Measurements from ENCODE around the gene EYS.
"Not testable (repeated sequence)": the region's sequence is repeated elsewhere in the genome, so short reads cannot be mapped to it uniquely, and the experiment has no call there.

EYS gene

GRCh38 chr6:63862486-63863198, 1844.4 kb downstream of the EYS start:
- DNase-seq: no peak

- DNase-seq: no peak
These were observed 1847.5 kb downstream of the EYS start for GRCh38 chr6:63859528-63859927.

- DNase-seq: no peak
These were observed 1848.3 kb downstream of the EYS start for GRCh38 chr6:63858691-63859090.

- DNase-seq: no peak
These were observed 1850.8 kb downstream of the EYS start for GRCh38 chr6:63856271-63856670.

- DNase-seq: no peak
These were observed 1862.7 kb downstream of the EYS start for GRCh38 chr6:63844287-63844686.

GRCh38 chr6:63839485-63839884, 1867.5 kb downstream of the EYS start:
- no peak for DNase-seq

DNA sequence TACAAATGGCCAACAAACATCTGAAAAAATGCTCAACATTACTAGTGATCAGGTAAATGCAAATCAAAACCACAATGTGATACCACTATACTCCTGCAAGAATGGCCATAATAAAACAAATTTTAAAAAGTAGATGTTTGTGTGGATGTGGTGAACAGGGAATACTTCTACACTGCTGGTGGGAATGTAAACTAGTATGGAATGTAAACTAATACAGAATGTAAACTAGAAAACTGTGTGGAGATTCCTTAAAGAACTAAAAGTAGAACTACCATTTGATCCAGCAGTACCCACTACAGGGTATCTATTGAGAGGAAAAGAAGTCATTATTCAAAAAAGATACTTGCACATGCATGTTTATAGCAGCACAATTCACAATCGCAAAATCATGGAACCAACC, 1878.3 kb downstream of the EYS start:
- not testable (repeated sequence) for DNase-seq

DNA sequence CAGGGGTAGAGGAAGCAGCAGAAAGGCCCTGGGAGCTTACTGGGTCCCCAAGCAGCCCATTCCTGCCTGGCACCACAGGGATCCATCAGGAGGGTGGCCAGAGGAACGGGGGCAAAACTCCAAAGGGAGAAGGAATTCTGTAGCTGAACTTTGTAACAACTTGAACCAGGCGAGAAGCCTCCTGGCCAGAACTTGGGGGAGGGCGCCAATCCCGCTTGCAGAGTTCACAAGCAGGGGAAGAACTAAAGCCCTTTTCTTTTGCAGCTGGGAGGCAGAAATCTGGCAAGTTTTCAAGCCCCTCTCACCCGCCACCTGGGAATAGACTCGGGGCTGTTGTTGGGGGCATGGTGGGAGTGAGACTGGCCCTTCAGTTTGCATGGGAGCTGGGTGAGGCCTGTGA, 1882.3 kb downstream of the EYS start:
- no peak for DNase-seq

GRCh38 chr6:63821442-63821841, 1885.6 kb downstream of the EYS start:
- DNase-seq: no peak

DNA sequence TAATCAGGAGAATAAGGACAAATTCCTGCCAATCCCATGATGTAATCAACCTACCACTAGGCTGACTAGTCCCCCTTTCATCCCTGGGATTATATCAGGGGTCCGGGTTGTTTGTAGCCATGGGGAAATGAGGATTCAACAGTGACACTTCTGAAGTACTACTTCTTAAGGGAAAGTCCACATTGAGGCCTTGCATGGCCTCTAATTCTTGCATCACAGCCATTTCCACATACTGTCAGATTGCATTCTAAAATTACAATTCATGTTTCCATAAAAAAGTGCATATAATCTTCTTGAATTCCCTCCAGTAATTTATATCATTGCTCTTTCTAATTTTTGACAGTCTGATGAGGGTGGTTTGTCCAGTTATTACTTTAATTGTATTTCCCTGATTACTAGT, 1887.2 kb downstream of the EYS start:
- no peak for DNase-seq

GRCh38 chr6:63817492-63818050, 1889.5 kb downstream of the EYS start:
- DNase-seq: no peak

DNA sequence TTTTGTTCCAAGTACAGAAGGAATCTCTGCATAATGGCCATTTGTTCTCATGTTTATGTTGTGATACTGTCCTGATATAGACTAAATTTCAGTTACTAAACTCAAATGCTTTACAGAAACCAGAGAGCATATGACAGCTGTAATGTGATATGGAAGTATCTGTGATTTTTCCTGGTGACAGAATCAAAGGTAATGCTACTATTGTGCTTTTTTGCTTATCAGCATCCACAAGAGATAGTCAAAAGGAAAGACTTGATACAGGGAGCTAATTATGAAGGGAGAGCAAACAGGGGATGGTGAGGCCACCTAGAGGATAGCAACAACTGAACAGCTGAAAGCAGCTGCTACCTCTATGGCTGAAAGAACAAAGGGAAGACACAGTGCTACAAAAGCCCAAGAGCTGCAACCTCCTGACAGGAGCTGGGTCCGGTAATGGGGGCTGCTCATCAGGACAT, 1890.0 kb downstream of the EYS start:
- DNase-seq: no peak

DNA sequence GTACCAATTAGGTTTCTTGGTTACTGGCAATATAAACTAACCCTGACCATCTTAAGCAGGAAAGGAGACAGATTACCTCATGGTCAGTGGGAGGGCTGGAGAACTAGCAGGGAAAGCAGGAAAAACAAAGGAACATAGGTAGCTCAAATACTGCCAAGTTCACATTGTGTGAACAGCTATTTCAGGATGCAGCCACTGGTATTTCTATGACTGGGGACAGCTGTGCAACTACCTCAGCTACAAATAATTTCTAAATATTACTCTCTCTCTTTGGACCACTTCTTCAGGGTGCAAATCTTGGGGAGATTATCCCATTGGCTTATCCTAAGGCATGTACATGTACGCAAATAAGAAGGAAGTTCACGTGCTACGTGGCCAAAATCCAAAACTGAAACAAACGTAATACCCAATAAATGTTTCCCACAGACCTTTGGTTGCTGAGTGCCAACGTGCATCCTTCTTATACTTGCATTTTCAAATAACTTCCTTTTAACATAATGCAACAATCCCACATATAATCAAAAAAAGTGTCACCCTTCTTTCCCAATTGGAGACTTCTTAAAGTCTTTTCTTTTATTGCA, 1890.5 kb downstream of the EYS start:
- no peak for DNase-seq

- no peak for DNase-seq
These were observed 1892.6 kb downstream of the EYS start for GRCh38 chr6:63814459-63814858.

DNA sequence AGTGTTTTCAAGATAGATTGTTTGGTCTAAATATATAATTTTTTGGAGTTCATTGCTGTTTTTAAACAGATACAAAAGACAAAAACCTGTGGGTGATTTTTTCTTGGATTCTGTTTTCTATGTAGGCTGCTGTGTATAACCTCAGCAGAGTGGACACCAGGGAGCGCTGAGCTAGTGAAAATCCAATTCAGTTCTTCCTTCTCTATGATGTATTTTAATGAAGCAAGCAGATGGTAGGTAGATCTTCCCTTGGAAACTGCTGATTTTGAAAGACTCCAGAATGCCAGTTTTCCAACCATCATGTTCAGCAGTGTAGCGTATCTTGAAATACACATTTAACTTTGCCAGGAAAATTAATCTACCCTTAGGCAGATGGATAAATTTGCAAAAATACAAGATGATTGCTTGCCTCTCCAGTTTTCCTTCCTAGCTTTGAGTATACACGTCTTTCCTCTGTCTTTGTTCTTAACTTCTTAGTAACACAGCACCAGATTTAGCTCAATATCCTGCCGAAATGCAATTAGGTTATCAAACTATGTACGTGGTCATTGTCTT, 1893.4 kb downstream of the EYS start:
- DNase-seq: no peak

- DNase-seq: no peak
These were observed 1898.5 kb downstream of the EYS start for GRCh38 chr6:63808576-63808975.

DNA sequence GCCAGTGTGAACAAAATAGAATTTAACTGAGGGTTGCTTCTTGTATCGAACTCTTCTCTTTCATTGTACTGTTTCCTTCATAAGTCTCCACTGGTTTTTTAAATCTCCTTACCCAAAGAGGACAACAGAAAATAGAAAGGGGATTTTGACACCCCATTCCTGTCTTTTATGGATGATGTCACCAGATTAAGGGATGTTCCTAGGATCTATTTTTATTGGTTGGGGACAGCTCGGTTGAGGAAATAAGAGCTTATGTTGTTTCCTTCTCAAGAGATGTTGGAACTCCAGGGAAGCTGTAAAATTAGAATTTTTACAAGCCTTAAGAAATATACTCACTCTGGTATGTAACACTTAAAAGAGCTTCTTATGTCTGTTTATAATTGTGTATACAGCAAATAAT, 1900.0 kb downstream of the EYS start:
- DNase-seq: no peak

GRCh38 chr6:63806573-63806913, 1900.5 kb downstream of the EYS start:
- DNase-seq: no peak

DNA sequence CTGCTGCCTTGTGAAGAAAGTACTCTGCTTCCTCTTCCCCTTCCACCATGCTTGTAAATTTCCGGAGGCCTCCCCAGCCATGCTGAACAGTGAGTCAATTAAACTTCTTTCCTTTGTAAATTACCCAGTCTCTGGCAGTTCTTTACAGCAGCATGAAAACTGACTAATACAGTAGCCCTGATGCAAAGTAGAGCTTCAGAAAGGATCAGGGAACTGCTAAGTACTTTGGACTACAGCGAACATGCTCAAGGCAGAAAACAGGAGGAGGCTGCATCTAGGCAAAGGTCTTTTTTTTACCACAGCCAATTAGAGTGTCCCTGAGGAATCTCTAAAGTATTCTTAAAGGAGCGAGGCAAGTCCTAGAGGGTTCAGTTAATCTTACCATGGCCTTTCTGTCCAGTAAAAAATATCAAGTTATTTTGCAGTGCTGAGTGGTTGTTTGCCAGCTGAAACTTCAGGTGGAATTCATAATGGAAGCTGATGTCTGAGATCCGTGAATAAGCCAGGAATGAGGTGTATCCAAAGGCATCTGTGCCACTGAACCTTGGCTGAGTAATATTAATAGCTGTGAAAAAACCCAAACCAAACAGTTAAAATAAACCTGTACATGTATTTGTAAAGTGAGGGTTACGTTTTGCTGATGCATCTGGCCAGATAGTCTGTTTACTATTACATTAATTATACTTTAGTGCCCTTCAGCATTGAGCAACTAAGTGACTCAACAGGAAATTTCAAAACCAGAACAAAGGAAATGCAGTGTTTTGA, 1901.0 kb downstream of the EYS start:
- DNase-seq: no peak

- no peak for DNase-seq
These were observed 1901.7 kb downstream of the EYS start for GRCh38 chr6:63805345-63805744.

GRCh38 chr6:63804381-63804956, 1902.6 kb downstream of the EYS start:
- no peak for DNase-seq

DNA sequence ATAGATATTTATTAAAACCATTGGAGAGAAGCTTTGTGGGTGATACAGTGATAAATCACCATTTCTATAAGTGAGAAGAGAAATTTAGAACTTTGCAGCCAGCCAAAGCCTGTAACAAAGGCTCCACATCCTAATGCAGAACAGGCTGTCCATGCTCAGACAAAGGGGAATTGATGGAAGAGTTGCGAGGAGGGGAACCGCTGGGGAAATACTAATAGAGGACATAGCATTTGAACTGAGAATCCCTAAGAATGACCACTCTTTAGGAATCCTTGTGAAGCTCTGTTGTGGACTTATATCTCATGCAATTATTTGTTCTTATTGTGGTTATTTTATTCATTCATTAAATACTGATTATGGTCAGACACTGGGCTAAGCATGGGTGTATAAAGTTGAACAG, 1903.7 kb downstream of the EYS start:
- no peak for DNase-seq

DNA sequence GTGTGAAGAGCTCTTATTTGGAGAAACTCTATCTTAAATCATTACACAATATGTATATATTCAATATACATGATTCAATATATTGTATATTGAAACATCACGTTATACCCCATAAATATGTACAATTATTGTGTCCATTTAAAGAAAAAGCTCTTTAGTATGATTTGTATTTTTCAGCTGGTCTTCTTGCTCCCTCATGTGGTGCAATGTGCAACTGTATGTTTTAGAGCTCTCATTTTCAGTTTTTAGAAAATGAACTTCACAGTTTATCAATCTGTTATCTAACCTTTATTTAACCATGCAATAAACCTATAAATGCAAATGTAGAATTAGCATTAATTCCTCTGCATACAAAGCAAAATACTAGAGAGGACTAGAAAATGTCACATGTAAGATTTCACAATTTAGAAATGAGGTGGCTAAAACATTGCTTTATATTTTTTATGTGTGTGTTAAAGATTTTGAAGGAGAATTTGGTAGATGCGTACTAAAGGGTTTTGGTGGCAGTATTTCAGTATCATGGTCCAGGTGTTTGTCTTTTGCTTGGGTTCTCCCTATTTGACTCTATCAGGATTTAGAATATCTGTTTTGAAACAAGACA, 1904.3 kb downstream of the EYS start:
- DNase-seq: peak; percentile 3
